Right lobe of liver (tissue), 4 donors: ENCODE data around the gene PCDH19.

Source experiments
- CTCF ChIP-seq, 4 donors: fragments of 200-600 bp in 3 of 4; fragments of 450-650 bp in 1 of 4; IDR thresholded peaks; one replicate each; pipeline versions ENCODE4 v1.5.1 to v1.8.0; 2016 to 2022; ENCODE audit warnings: antibody characterized with exemption in 4 of 4, mild to moderate bottlenecking in 2 of 4
- POLR2A ChIP-seq: fragments of 450-650 bp; IDR thresholded peaks from one replicate; pipeline ENCODE4 v1.6.1; 2017; ENCODE audit warnings: antibody characterized with exemption, mild to moderate bottlenecking
- donor health status: DM: no; HTN: no; CAD: no.
- donor health status: DM: no; HTN: no; CAD: no.
- donor health status: DM: no; HTN: yes; CAD: no.

GRCh38 chrX:100289066-100289558, 121.0 kb downstream of the PCDH19 start:
- TF ChIP-seq CTCF (IDR thresholded peaks at IDR 0.05) (no peak), POLR2A (no peak)
